ENCODE measurements around the gene MRPL43.
"Not testable (repeated sequence)": the region's sequence is repeated elsewhere in the genome, so short reads cannot be mapped to it uniquely, and the experiment has no call there.

MRPL43 gene

GRCh38 chr10:100981178-100981772 is 6.0 kb downstream of the MRPL43 start:
- no peak for DNase-seq

- no peak for DNase-seq
Observed at GRCh38 chr10:100980711-100981110, 6.6 kb downstream of the MRPL43 start.

- DNase-seq = no peak
Observed at GRCh38 chr10:100980311-100980710, 7.0 kb downstream of the MRPL43 start.

GRCh38 chr10:100979791-100980272 is 7.5 kb downstream of the MRPL43 start:
- no peak for DNase-seq

- no peak for DNase-seq
Observed at GRCh38 chr10:100978901-100979195, 8.4 kb downstream of the MRPL43 start.

- no peak for DNase-seq
Observed at GRCh38 chr10:100978121-100978900, 9.0 kb downstream of the MRPL43 start.

- no peak for DNase-seq
Observed at GRCh38 chr10:100977436-100977835, 9.9 kb downstream of the MRPL43 start.

GRCh38 chr10:100976906-100977305 is 10.4 kb downstream of the MRPL43 start:
- no peak for DNase-seq

- DNase-seq = not testable (repeated sequence)
Observed at GRCh38 chr10:100975397-100975796, 11.9 kb downstream of the MRPL43 start.

GRCh38 chr10:100972904-100973535 is 14.3 kb downstream of the MRPL43 start:
- no peak for DNase-seq

GRCh38 chr10:100972115-100972903 is 15.0 kb downstream of the MRPL43 start:
- DNase-seq = no peak

DNA sequence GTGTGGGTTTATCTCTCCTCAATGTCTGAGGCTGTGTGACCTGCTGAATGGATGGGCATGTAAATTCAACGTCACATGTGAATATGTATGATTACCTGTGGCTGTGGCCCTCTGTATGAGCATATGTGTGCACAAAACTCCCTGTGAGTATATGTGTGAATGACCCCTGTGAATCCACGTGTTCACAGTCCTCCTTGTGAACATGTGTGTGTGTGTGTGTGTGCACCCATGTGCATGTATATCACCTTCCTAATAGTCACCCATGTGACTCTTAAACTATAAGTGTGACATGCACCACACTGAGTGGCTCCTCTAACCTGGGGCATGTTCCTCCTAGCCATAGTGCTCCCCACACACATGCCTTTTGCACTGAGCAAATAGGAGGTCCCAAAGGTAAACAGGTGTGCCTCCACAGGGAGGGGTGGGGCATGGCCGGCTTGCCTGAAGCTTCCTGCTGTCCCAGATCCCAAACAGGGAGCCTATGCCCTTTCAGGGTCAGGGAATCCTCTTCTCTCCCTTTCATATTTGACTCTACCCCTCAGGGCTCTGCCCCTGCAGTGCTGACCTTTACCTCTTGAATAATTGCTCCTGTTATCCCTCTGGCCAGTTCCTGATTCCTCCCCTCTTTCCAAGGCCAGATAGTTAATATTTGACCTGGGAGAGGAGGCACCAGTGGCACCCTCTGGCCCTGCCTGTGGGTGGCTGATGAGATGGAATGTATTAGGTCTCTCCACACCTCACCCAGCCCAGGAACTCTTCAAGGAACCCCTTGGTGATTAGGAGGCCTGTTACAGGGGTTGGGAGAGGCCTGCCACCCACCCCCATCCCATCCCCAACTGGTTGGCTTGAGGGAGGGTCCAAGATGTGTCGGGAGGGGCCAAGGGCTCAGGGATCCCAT is 16.1 kb downstream of the MRPL43 start:
- DNase-seq = no peak

DNA sequence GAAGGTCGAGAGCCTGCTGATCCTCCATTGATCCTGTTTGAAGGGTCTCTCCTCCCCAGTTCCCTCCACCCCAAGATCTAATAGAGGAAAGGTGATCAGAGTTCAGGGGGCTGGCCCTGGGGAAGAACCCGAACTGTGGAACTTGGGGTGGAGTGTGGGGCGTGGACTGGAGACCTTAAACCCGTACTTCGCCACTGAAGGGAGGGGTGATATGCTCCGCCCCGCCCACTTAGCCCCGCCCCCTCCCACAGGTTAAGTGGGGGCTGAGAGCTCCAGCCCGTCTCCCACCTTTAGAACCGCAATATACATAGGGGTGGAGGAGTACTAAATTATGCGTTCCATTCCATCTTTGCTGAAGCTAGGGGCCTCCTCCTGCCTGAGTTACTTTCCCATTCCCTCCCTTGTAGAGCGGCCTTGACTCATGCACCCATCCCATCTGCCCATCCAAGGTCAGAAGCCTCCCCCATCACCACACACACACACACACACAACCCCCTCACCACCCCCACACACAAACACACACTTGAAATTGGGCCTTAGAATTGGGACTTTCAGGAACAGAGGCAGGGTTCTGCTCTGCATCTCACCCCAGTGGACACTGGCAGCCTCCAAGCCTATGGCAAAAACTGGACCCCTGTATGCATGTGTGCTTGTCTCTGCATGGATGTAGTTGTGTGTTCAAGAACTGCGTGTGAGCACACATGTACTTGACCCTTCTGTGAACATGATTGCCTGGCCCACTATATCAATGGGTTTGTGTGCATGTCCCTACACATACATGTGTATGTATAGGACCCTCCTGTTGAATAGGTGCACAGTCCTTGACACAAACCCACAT is 17.0 kb downstream of the MRPL43 start:
- DNase-seq = no peak

GRCh38 chr10:100969187-100970075 is 17.9 kb downstream of the MRPL43 start, which contains the start of gene SEMA4G:
Gene SEMA4G, plus strand, starts transcription at chr10:100969504. Its CDS starts 3,409 bp downstream, at chr10:100972913.
- DNase-seq = no peak

GRCh38 chr10:100968863-100969186 is 18.5 kb downstream of the MRPL43 start:
- no peak for DNase-seq

- no peak for DNase-seq
Observed at GRCh38 chr10:100968062-100968736, 19.1 kb downstream of the MRPL43 start.

DNA sequence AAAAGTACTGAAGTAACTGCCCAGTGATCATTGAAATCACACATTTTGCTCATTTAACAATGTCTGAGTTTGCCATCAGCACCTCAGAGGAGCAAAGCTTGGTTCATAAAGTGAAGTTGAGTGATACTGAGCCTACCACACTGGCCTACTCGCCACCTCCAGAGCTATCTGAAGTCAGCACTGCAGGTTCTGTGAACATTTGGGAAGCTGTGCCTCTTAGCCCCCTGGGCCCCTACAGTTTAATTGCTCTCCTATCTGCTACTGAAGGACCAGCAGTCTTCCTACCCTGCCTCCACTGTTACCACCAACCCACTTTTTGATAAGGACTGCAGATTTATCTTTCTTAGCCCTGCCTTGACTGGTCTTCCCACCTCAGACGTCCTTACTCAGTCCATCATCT is 20.0 kb downstream of the MRPL43 start:
- no peak for DNase-seq

- DNase-seq = no peak
Observed at GRCh38 chr10:100966887-100967286, 20.4 kb downstream of the MRPL43 start.

DNA sequence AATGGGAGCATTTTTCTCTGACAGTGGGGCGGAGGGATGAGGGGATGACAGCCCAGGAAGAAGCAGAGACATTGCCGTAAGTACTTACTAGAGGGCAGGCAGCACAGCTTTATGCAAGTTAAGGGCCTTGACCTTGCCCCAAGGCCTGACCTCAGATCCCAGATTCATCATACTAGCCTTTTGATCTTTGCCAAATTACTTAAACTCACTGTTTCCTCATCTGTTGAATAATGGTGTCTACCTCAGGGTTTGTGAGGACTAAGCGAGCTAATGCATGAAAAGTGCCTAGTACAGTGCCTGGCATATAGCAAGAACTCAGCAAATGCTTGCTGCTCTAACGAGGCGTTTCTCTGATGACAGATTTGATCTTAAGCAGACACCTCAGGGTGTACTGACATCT is 21.5 kb downstream of the MRPL43 start:
- no peak for DNase-seq

- DNase-seq = no peak
Observed at GRCh38 chr10:100963826-100964225, 23.5 kb downstream of the MRPL43 start.

Measured in KG1 (cell line).